ENCODE data around the gene PKM.

DNA sequence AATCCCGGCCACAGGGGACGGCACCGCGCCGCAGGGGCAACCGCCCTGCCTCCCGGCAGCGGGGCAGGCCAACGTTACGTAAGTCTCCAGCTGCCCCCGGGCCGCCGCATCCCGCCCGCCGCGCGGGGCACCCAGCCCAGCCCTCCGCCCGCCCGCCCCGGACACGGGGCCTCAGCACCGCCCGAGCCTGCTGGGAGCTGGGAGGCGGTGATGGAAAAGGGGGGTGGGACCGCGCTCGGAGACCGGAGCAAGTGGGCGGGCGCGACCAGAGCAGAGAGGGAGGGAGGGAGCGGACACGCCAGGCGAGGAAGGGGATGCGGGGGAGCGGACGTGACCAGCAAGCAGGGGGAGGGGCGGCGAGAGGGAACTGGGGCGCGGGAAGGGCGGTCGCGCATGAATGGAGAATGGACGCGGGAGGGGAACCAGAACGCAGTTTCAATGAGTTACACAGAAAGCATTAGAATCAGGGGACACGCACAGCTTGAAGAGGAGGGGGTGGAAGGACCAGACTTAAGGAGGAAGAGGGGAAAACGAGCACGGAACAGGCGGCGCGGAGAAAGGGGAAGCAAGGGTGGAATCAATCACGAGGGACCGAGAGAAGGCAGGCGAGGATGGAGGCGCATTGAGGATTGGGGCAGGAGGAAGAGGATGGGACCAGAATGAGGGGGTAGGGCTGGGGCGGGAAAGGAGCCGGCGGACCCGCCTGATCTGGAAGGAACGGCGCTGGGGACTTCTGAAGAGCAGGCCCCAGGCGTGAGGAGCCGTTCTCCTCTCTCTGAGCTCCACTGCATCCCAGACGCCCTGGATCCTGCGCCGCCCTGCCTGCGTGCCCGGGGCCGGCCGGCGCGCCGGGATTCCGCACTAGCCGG, 559 bp downstream of the PKM start:
- TF ChIP-seq, protein P1, sequence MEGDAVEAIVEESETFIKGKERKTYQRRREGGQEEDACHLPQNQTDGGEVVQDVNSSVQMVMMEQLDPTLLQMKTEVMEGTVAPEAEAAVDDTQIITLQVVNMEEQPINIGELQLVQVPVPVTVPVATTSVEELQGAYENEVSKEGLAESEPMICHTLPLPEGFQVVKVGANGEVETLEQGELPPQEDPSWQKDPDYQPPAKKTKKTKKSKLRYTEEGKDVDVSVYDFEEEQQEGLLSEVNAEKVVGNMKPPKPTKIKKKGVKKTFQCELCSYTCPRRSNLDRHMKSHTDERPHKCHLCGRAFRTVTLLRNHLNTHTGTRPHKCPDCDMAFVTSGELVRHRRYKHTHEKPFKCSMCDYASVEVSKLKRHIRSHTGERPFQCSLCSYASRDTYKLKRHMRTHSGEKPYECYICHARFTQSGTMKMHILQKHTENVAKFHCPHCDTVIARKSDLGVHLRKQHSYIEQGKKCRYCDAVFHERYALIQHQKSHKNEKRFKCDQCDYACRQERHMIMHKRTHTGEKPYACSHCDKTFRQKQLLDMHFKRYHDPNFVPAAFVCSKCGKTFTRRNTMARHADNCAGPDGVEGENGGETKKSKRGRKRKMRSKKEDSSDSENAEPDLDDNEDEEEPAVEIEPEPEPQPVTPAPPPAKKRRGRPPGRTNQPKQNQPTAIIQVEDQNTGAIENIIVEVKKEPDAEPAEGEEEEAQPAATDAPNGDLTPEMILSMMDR (IDR thresholded peaks at IDR 0.05; ENCODE audit: insufficient read depth, low read length): no peak
- TF ChIP-seq POLR2AphosphoS5 (IDR thresholded peaks at IDR 0.05; ENCODE audit: low read depth) (peak; percentile 82), GABPA (IDR thresholded peaks at IDR 0.05; ENCODE audit: low read depth) (no peak)
- TF ChIP-seq, protein P2, sequence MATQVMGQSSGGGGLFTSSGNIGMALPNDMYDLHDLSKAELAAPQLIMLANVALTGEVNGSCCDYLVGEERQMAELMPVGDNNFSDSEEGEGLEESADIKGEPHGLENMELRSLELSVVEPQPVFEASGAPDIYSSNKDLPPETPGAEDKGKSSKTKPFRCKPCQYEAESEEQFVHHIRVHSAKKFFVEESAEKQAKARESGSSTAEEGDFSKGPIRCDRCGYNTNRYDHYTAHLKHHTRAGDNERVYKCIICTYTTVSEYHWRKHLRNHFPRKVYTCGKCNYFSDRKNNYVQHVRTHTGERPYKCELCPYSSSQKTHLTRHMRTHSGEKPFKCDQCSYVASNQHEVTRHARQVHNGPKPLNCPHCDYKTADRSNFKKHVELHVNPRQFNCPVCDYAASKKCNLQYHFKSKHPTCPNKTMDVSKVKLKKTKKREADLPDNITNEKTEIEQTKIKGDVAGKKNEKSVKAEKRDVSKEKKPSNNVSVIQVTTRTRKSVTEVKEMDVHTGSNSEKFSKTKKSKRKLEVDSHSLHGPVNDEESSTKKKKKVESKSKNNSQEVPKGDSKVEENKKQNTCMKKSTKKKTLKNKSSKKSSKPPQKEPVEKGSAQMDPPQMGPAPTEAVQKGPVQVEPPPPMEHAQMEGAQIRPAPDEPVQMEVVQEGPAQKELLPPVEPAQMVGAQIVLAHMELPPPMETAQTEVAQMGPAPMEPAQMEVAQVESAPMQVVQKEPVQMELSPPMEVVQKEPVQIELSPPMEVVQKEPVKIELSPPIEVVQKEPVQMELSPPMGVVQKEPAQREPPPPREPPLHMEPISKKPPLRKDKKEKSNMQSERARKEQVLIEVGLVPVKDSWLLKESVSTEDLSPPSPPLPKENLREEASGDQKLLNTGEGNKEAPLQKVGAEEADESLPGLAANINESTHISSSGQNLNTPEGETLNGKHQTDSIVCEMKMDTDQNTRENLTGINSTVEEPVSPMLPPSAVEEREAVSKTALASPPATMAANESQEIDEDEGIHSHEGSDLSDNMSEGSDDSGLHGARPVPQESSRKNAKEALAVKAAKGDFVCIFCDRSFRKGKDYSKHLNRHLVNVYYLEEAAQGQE (IDR thresholded peaks at IDR 0.05; ENCODE audit: insufficient replicate concordance, low read depth): no peak
